ENCODE measurements around the gene PPARA. TPM values are rescaled to one million over a fixed set of nuclear protein-coding genes. Genes with fewer than 3 reads are reported as not detected.
A peak's percentile ranks its signal among the peaks of the same experiment; 100 is the strongest.

The PPARA gene
- total and polyA plus RNA-seq, 2 of the 4 experiments (the other 2 are of a cell fraction): 3.1 to 7.0 TPM

DNA sequence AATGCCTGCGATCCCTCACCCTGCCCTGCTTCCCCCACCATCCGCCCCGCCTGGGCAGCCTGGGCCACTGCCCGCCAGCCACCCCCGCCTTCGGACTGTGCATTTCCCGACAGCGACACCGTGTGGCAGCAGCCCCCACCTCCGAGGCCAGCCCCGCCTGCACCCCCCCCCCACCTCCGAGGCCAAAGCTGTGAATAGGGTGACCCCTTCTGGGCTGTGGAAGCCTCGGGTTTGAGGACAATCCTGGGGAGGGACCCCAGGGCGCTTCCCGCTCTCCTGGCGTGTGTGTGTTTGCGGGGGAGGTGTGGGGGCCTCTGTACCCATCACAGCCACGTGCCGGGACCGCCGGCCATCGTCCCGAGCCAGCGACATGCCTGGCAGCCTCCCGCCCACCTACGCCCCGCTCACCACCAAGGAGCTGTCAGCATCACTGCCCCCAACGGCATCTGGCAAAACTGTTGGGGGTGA lies 33.8 kb upstream of the PPARA start:
- H4K20me1 ChIP-seq (ENCODE audit: insufficient read depth, low read length): no peaks in the 10 kb centered on the region; the same call in 1 of the 2 replicates
- H3K4me1 ChIP-seq (ENCODE audit: control insufficient read depth, insufficient read depth, low read length): peaks cover 15% of the 10 kb centered on the region
- 0 out of 2 replicates have a peak overlapping the region, but pooled peaks have one; percentile 16 for H3K4me2 ChIP-seq (ENCODE audit: low read depth, low read length)
- TF ChIP-seq, protein P1, sequence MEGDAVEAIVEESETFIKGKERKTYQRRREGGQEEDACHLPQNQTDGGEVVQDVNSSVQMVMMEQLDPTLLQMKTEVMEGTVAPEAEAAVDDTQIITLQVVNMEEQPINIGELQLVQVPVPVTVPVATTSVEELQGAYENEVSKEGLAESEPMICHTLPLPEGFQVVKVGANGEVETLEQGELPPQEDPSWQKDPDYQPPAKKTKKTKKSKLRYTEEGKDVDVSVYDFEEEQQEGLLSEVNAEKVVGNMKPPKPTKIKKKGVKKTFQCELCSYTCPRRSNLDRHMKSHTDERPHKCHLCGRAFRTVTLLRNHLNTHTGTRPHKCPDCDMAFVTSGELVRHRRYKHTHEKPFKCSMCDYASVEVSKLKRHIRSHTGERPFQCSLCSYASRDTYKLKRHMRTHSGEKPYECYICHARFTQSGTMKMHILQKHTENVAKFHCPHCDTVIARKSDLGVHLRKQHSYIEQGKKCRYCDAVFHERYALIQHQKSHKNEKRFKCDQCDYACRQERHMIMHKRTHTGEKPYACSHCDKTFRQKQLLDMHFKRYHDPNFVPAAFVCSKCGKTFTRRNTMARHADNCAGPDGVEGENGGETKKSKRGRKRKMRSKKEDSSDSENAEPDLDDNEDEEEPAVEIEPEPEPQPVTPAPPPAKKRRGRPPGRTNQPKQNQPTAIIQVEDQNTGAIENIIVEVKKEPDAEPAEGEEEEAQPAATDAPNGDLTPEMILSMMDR (conservative IDR thresholded peaks at IDR 0.05; ENCODE audit: low read depth, low read length): peak; percentile 98
- TF ChIP-seq RFX5 (IDR thresholded peaks at IDR 0.05; ENCODE audit: low read depth, low read length): no peak
- no peak for TF ChIP-seq MAFK (IDR thresholded peaks at IDR 0.05; ENCODE audit: low read depth, low read length)
- TF ChIP-seq USF2 (IDR thresholded peaks at IDR 0.05; ENCODE audit: low read depth, low read length): no peak
- TF ChIP-seq CHD1 (IDR thresholded peaks at IDR 0.05; ENCODE audit: low read depth, low read length): no peak
- TF ChIP-seq BHLHE40 (IDR thresholded peaks at IDR 0.05; ENCODE audit: low read depth, low read length): no peak
- no peak for TF ChIP-seq CEBPB (IDR thresholded peaks at IDR 0.05; ENCODE audit: low read depth, low read length)
- TF ChIP-seq RAD21 (IDR thresholded peaks at IDR 0.05; ENCODE audit: low read length): peak; percentile 87
- TF ChIP-seq SMC3 (IDR thresholded peaks at IDR 0.05; ENCODE audit: low read depth, low read length): peak; percentile 92
- TF ChIP-seq MXI1 (IDR thresholded peaks at IDR 0.05; ENCODE audit: borderline replicate concordance, low read depth, low read length): no peak
- TF ChIP-seq RCOR1 (IDR thresholded peaks at IDR 0.05; ENCODE audit: insufficient replicate concordance, low read length): no peak
- no peak for TF ChIP-seq FOS (IDR thresholded peaks at IDR 0.05; ENCODE audit: low read depth, low read length)
- no peak for TF ChIP-seq ELK1 (IDR thresholded peaks at IDR 0.05; ENCODE audit: borderline replicate concordance, low read depth, low read length)
- TF ChIP-seq POLR2A (IDR thresholded peaks at IDR 0.05; ENCODE audit: low read depth, low read length): no peak
- no peak for TF ChIP-seq NFE2L2 (IDR thresholded peaks at IDR 0.05; ENCODE audit: low read depth, low read length)

More for the DNA sequence above, 33.8 kb upstream of the PPARA start:
- BruUV-seq (replicated peaks): no TSS peak
- H2AK5ac ChIP-seq (ENCODE audit: low read depth, low read length): peak overlapping the region; percentile 75
- 0 out of 2 replicates have a peak overlapping the region, but pooled peaks have one; percentile 32 for H2BK120ac ChIP-seq (ENCODE audit: low read depth, low read length)
- H3K4me3 ChIP-seq (ENCODE audit: insufficient read depth, low read depth, low read length): no peak overlapping the region
- no peak overlapping the region for H3K56ac ChIP-seq (ENCODE audit: extremely low read depth, insufficient read depth, low read length)
- H3K14ac ChIP-seq (replicated peaks; ENCODE audit: low read depth, low read length): no peak overlapping the region
- POLR2A ChIA-PET (ENCODE audit: unreplicated experiment): interaction anchor here (1.1 kb wide), 1 partner anchor 119 kb away, joined by 6 read pairs; no protein-coding TSS in a partner anchor
- H3K18ac ChIP-seq (ENCODE audit: low read depth, low read length): no peak overlapping the region
- no peak overlapping the region; the same call in 1 of the 2 replicates for H3K27ac ChIP-seq (ENCODE audit: insufficient read depth, low read length)
- peak overlapping the region; percentile 13; the same call in 1 of the 2 replicates for H4K91ac ChIP-seq (ENCODE audit: insufficient read depth, low read depth, low read length)
- H2BK15ac ChIP-seq (ENCODE audit: low read depth, low read length): no peak overlapping the region
- CTCF ChIA-PET: interaction anchor here (0.7 to 4.0 kb wide), 5 partner anchors 44 to 120 kb away, joined by 3 to 24 read pairs (median 6); no protein-coding TSS in a partner anchor
- no peaks in the 10 kb centered on the region for H3K9me3 ChIP-seq (ENCODE audit: control insufficient read depth, insufficient read depth, low read length)
- peak overlapping the region in 1 of 2 experiments; percentile 47; a peak in 1 of 4 replicates for H4K8ac ChIP-seq (ENCODE audit: low read depth in 2 of 2, low read length in 2 of 2)
- dilution Hi-C loops (cut with HindIII; ENCODE audit: low sequenced_read_pairs, unreplicated experiment) (no loop called here), in situ Hi-C loops (cut with MboI; ENCODE audit: low sequenced_read_pairs) (loop anchor here (5.0 kb wide), 1 partner anchor 109 kb away; no protein-coding TSS in a partner anchor), intact Hi-C loops (cut with micrococcal nuclease) (loop anchor here (1.0 to 5.0 kb wide), 3 partner anchors 44 to 121 kb away; no protein-coding TSS in a partner anchor)
- H3K79me1 ChIP-seq (ENCODE audit: low read depth in 1 of 2, low read length in 2 of 2): no peaks in the 10 kb centered on the region; a peak in 1 of 4 replicates
- peaks cover 26% of the 10 kb centered on the region for H3K36me3 ChIP-seq (ENCODE audit: control insufficient read depth, insufficient read depth, low read length)
- peak; percentile 73 for DNase-seq
- no peak overlapping the region for H2BK20ac ChIP-seq (ENCODE audit: low read depth, low read length)
- no peak overlapping the region for H3K9ac ChIP-seq (ENCODE audit: low read depth, low read length)
- H3K23ac ChIP-seq (ENCODE audit: low read depth, low read length): no peak overlapping the region
- no peaks in the 10 kb centered on the region for H3K27me3 ChIP-seq (ENCODE audit: control insufficient read depth, insufficient read depth, low read length)
- peak; percentile 81 for ATAC-seq (ENCODE audit: low read depth)
- peak overlapping the region; percentile 91 for H2AK9ac ChIP-seq (replicated peaks; ENCODE audit: low read depth, low read length, poor library complexity)
- H2AFZ ChIP-seq (replicated peaks; ENCODE audit: low read length, poor library complexity): peak overlapping the region; percentile 71
- peak overlapping the region; percentile 69; the same call in 1 of the 2 replicates for H3K4ac ChIP-seq (ENCODE audit: low read depth, low read length)
- peak overlapping the region; percentile 46; the same call in 1 of the 2 replicates for H4K5ac ChIP-seq (ENCODE audit: low read depth, low read length)
- WGBS, 2 experiments (ENCODE audit: extremely low coverage in 2 of 2, insufficient read length in 1 of 2): 39% methylated on average over 8 of the region's 28 CpGs; no CpG with 5 or more reads in 1 of the 2 experiments
- H3K9me1 ChIP-seq (ENCODE audit: insufficient read depth, low read length): no peaks in the 10 kb centered on the region
- H2BK5ac ChIP-seq (ENCODE audit: low read depth, low read length, poor library complexity, severe bottlenecking): peak overlapping the region; percentile 22

Measured in IMR-90 (cell line).